MM.1S (cell line): ENCODE measurements around the gene SLC25A53.
"Not testable (repeated sequence)": the region's sequence is repeated elsewhere in the genome, so short reads cannot be mapped to it uniquely, and the experiment has no call there.

Experiments used
- EZH2 ChIP-seq: fragments of 300-600 bp; sonication (generic); optimal IDR thresholded peaks from 2 replicates; pipeline ENCODE3; 2017; ENCODE audit warnings: low read depth, mild to moderate bottlenecking, antibody characterized with exemption, low read length, mixed read lengths
- EZH2phosphoT487 ChIP-seq: fragments of 300-600 bp; sonication (generic); IDR thresholded peaks from 2 replicates; pipeline ENCODE4 v1.6.1; 2018; ENCODE audit warnings: antibody characterized with exemption, low read length
- TF ChIP-seq, protein P1 (sequence below): fragments of 300-600 bp; sonication (generic); IDR thresholded peaks from 2 replicates; pipeline ENCODE4 v1.5.1; 2016; ENCODE audit warnings: antibody characterized with exemption, low read length, mixed read lengths

DNA sequence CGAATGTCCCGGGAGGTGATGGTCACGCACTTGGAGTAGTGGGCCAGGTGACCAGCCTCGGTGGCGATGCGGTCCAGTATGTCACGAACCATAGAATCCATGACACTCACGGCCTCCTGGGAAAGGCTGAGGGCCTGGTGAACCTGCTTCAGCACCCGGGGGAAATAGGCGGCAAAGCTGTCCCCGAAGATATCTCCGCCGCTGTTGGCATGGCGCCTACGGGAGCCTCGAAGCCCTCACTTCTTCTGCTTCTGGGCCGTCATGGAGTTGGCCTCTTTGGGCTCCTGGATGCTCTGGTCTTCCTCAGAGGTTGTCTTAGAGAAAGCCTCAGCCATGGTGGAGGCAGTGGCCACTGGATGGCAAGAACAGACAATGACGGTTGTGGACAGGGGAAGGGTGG lies 94.2 kb downstream of the SLC25A53 start:
- TF ChIP-seq, protein P1, sequence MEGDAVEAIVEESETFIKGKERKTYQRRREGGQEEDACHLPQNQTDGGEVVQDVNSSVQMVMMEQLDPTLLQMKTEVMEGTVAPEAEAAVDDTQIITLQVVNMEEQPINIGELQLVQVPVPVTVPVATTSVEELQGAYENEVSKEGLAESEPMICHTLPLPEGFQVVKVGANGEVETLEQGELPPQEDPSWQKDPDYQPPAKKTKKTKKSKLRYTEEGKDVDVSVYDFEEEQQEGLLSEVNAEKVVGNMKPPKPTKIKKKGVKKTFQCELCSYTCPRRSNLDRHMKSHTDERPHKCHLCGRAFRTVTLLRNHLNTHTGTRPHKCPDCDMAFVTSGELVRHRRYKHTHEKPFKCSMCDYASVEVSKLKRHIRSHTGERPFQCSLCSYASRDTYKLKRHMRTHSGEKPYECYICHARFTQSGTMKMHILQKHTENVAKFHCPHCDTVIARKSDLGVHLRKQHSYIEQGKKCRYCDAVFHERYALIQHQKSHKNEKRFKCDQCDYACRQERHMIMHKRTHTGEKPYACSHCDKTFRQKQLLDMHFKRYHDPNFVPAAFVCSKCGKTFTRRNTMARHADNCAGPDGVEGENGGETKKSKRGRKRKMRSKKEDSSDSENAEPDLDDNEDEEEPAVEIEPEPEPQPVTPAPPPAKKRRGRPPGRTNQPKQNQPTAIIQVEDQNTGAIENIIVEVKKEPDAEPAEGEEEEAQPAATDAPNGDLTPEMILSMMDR = not testable (repeated sequence)
- not testable (repeated sequence) for TF ChIP-seq EZH2, EZH2phosphoT487
